ENCODE data around the gene METAP1D. TPM values are rescaled to one million over a fixed set of nuclear protein-coding genes. Genes with fewer than 3 reads are reported as not detected.

Gene METAP1D
- total RNA-seq, 1 experiment from 2014 or later = 5.2 TPM

GRCh38 chr2:172012677-172013391, 13.1 kb downstream of the METAP1D start:
- no peaks in the 10 kb centered on the region for H3K36me3 ChIP-seq (replicated peaks; ENCODE audit: control insufficient read depth, insufficient read depth, low read length)
- H3K4me3 ChIP-seq (ENCODE audit: insufficient read depth, low read depth, low read length) = no peak overlapping the region
- DNase-seq = no peak
- no peaks in the 10 kb centered on the region for H3K27me3 ChIP-seq (ENCODE audit: control insufficient read depth, insufficient read depth, low read length)

- DNase-seq = peak; percentile 63
- H3K4me3 ChIP-seq (ENCODE audit: insufficient read depth, low read depth, low read length) = no peak overlapping the region
- H3K27me3 ChIP-seq (ENCODE audit: control insufficient read depth, insufficient read depth, low read length) = no peaks in the 10 kb centered on the region
- no peaks in the 10 kb centered on the region for H3K36me3 ChIP-seq (replicated peaks; ENCODE audit: control insufficient read depth, insufficient read depth, low read length)
Measured at GRCh38 chr2:172013396-172013795, 13.6 kb downstream of the METAP1D start.

- DNase-seq = peak; percentile 43
- H3K36me3 ChIP-seq (replicated peaks; ENCODE audit: control insufficient read depth, insufficient read depth, low read length) = no peaks in the 10 kb centered on the region
- H3K4me3 ChIP-seq (ENCODE audit: insufficient read depth, low read depth, low read length) = no peak overlapping the region
- no peaks in the 10 kb centered on the region for H3K27me3 ChIP-seq (ENCODE audit: control insufficient read depth, insufficient read depth, low read length)
Measured at GRCh38 chr2:172021074-172021931, 21.6 kb downstream of the METAP1D start.

- Histone ChIP-seq H3K36me3 (replicated peaks; ENCODE audit: control insufficient read depth, insufficient read depth, low read length) (no peaks in the 10 kb centered on the region), H3K27me3 (ENCODE audit: control insufficient read depth, insufficient read depth, low read length) (no peaks in the 10 kb centered on the region), H3K4me3 (ENCODE audit: insufficient read depth, low read depth, low read length) (no peak overlapping the region)
- DNase-seq = no peak
Measured at GRCh38 chr2:172021955-172022354, 22.2 kb downstream of the METAP1D start.

GRCh38 chr2:172031536-172031935, 31.8 kb downstream of the METAP1D start:
- no peaks in the 10 kb centered on the region for H3K36me3 ChIP-seq (replicated peaks; ENCODE audit: control insufficient read depth, insufficient read depth, low read length)
- no peak for DNase-seq
- H3K4me3 ChIP-seq (ENCODE audit: insufficient read depth, low read depth, low read length) = no peak overlapping the region
- no peaks in the 10 kb centered on the region for H3K27me3 ChIP-seq (ENCODE audit: control insufficient read depth, insufficient read depth, low read length)

GRCh38 chr2:172038121-172038520, 38.4 kb downstream of the METAP1D start:
- Histone ChIP-seq H3K36me3 (replicated peaks; ENCODE audit: control insufficient read depth, insufficient read depth, low read length) (no peaks in the 10 kb centered on the region), H3K4me3 (ENCODE audit: insufficient read depth, low read depth, low read length) (no peak overlapping the region), H3K27me3 (ENCODE audit: control insufficient read depth, insufficient read depth, low read length) (no peaks in the 10 kb centered on the region)
- no peak for DNase-seq

- DNase-seq = no peak
- no peak overlapping the region for H3K4me3 ChIP-seq (ENCODE audit: insufficient read depth, low read depth, low read length)
Measured at GRCh38 chr2:172038604-172039003, 38.9 kb downstream of the METAP1D start.

GRCh38 chr2:172039011-172039704, 39.4 kb downstream of the METAP1D start:
- Histone ChIP-seq H3K36me3 (replicated peaks; ENCODE audit: control insufficient read depth, insufficient read depth, low read length) (no peaks in the 10 kb centered on the region), H3K4me3 (ENCODE audit: insufficient read depth, low read depth, low read length) (no peak overlapping the region), H3K27me3 (ENCODE audit: control insufficient read depth, insufficient read depth, low read length) (no peaks in the 10 kb centered on the region)
- DNase-seq = no peak

More at GRCh38 chr2:172038604-172039003, 38.9 kb downstream of the METAP1D start:
- Histone ChIP-seq H3K36me3 (replicated peaks; ENCODE audit: control insufficient read depth, insufficient read depth, low read length) (no peaks in the 10 kb centered on the region), H3K27me3 (ENCODE audit: control insufficient read depth, insufficient read depth, low read length) (no peaks in the 10 kb centered on the region)

GRCh38 chr2:172040311-172040710, 40.6 kb downstream of the METAP1D start:
- DNase-seq = no peak
- Histone ChIP-seq H3K36me3 (replicated peaks; ENCODE audit: control insufficient read depth, insufficient read depth, low read length) (no peaks in the 10 kb centered on the region), H3K4me3 (ENCODE audit: insufficient read depth, low read depth, low read length) (no peak overlapping the region), H3K27me3 (ENCODE audit: control insufficient read depth, insufficient read depth, low read length) (no peaks in the 10 kb centered on the region)

- H3K36me3 ChIP-seq (replicated peaks; ENCODE audit: control insufficient read depth, insufficient read depth, low read length) = no peaks in the 10 kb centered on the region
- no peak overlapping the region for H3K4me3 ChIP-seq (ENCODE audit: insufficient read depth, low read depth, low read length)
- no peaks in the 10 kb centered on the region for H3K27me3 ChIP-seq (ENCODE audit: control insufficient read depth, insufficient read depth, low read length)
- no peak for DNase-seq
Measured at GRCh38 chr2:172046080-172046678, 46.4 kb downstream of the METAP1D start.

- no peaks in the 10 kb centered on the region for H3K27me3 ChIP-seq (ENCODE audit: control insufficient read depth, insufficient read depth, low read length)
- H3K4me3 ChIP-seq (ENCODE audit: insufficient read depth, low read depth, low read length) = no peak overlapping the region
- no peak for DNase-seq
- H3K36me3 ChIP-seq (replicated peaks; ENCODE audit: control insufficient read depth, insufficient read depth, low read length) = no peaks in the 10 kb centered on the region
Measured at GRCh38 chr2:172046866-172047565, 47.3 kb downstream of the METAP1D start.

GRCh38 chr2:172047566-172048507, 48.1 kb downstream of the METAP1D start:
- H3K27me3 ChIP-seq (ENCODE audit: control insufficient read depth, insufficient read depth, low read length) = no peaks in the 10 kb centered on the region
- no peak for DNase-seq
- H3K4me3 ChIP-seq (ENCODE audit: insufficient read depth, low read depth, low read length) = no peak overlapping the region
- H3K36me3 ChIP-seq (replicated peaks; ENCODE audit: control insufficient read depth, insufficient read depth, low read length) = no peaks in the 10 kb centered on the region

Data from H7 (cell line).